Astrocyte of the cerebellum (primary cell): ENCODE results near the gene ANG.
"Not testable (repeated sequence)": the region's sequence is repeated elsewhere in the genome, so short reads cannot be mapped to it uniquely, and the experiment has no call there.

Experiments
- DNase-seq: peaks from one replicate; pipeline ENCODE4 v3.0.0-alpha.2; 2011; ENCODE audit warnings: low read depth
- H3K4me3 ChIP-seq: 2 replicates; pipeline ENCODE4 v1.5.1; 2011; ENCODE audit warnings: mild to moderate bottlenecking, low read depth, low read length, moderate library complexity
- CTCF ChIP-seq: IDR thresholded peaks from 2 replicates; pipeline ENCODE4 v1.5.1; 2012; ENCODE audit warnings: low read length, low read depth, moderate library complexity, mild to moderate bottlenecking; ENCODE audit errors: missing control alignments
- in situ Hi-C: cut with HindIII; loops from 2 replicates; pipeline ENCODE4 v1.10.0; 2017; ENCODE audit warnings: low sequenced_read_pairs

Gene ANG

GRCh38 chr14:20659813-20660395 is 28.7 kb upstream of the ANG start:
- no peak overlapping the region for H3K4me3 ChIP-seq
- in situ Hi-C loops, result no loop called here
- TF ChIP-seq CTCF, result no peak
- DNase-seq, result no peak

GRCh38 chr14:20661197-20661596 is 27.4 kb upstream of the ANG start:
- in situ Hi-C loops, result no loop called here
- no peak for TF ChIP-seq CTCF
- no peak overlapping the region for H3K4me3 ChIP-seq
- no peak for DNase-seq

GRCh38 chr14:20662968-20663732 is 25.4 kb upstream of the ANG start:
- in situ Hi-C loops, result no loop called here
- peak; percentile 32 for TF ChIP-seq CTCF
- peak overlapping the region; percentile 14 for H3K4me3 ChIP-seq
- DNase-seq, result no peak

DNA sequence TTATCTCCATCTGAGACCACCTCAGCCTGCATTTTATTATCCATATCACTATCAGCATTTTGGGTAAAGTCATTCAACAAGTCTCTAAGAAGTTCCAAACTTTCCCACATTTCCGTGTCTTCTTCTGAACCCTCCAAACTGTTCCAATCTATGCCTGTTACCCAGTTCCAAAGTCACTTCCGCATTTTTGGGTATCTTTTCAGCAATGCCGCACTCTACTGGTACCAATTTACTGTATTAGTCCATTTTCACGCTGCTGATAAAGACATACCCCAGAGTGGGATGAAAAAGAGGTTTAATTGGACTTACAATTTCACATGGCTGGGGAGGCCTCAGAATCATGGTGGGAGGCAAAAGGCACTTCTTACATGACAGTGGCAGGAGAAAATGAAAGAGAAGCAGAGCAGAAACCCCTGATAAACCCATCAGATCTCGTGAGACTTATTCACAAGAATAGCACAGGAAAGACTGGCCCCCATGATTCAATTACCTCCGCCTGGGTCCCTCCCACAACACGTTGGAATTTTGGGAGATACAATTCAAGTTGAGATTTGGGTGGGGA is 22.1 kb upstream of the ANG start:
- H3K4me3 ChIP-seq, in situ Hi-C loops, DNase-seq: not testable (repeated sequence)

DNA sequence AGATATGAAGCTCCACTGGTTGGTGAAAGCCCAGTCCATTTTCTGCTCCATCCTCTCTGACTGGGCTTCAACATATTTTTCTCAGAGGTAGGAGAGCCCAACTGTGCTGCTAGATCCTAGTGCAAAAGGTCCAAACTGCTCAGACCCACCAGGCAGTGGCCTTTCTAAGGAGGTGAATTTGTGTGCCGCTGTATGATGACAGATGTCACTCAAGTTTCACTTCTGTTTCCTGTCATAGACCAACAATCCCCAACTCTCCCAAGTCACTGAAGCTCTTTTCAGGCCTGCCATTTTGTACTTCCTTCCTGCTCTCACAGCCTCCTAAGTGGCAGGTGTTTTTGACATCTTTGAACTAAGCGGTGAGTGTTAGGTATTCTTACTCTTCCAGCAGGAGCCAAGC is 20.6 kb upstream of the ANG start:
- TF ChIP-seq CTCF, result no peak
- in situ Hi-C loops, result no loop called here
- no peak overlapping the region for H3K4me3 ChIP-seq
- no peak for DNase-seq

DNA sequence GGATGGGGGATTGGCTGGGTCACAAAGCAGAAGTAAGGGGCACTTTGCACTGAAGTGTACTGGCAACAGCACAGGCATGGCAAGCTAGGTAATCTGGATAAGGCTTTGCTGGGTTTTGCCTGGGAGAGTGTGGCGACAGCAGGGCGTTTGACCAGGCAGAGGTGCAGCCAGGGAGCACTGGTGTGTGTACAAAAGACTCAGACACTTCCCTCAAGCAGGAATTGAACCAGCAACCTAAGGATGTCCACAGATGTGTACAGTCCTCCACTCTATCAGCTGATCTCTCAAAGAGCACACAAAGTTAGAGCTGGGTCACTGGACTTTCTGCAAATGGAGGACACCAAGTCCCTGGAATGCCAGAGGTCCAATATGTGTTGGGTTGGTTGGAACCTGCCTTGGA is 19.6 kb upstream of the ANG start:
- in situ Hi-C loops, result no loop called here
- no peak overlapping the region for H3K4me3 ChIP-seq
- no peak for TF ChIP-seq CTCF
- no peak for DNase-seq
